ENCODE results near the gene ADGRB2. TPM values are rescaled to one million over a fixed set of nuclear protein-coding genes. Genes with fewer than 3 reads are reported as not detected.

Gene ADGRB2
- total and polyA plus RNA-seq, 8 donors, result 0.61 to 4.9 (median 1.9) TPM; not detected in 1

- intact Hi-C loops (cut with DNase I; ENCODE audit: low total_unique reads), result no loop called here
- Histone ChIP-seq H3K36me3 (peaks cover 0 to 42% (median 28%) of the 10 kb centered on the region in 4 donors), H3K27me3 (peaks cover 0 to 16% (median 7%) of the 10 kb centered on the region in 3 donors), H3K27ac (peak overlapping the region; percentile 43 to 93 (median 85)), H3K4me1 (peaks cover 63 to 80% (median 76%) of the 10 kb centered on the region in 4 donors), H3K9me3 (no peaks in the 10 kb centered on the region), H3K4me3 (no peak overlapping the region)
- TF ChIP-seq EP300 (IDR thresholded peaks at IDR 0.05), result no peak
- TF ChIP-seq POLR2A (IDR thresholded peaks at IDR 0.05), result no peak
- 58 to 83% (median 69%) methylated on average over 7 of the region's 7 CpGs for WGBS, 5 donors
- DNase-seq, result no peak
These were observed 63.6 kb downstream of the ADGRB2 start for GRCh38 chr1:31700468-31701090.

GRCh38 chr1:31699341-31699891 is 64.7 kb downstream of the ADGRB2 start:
- WGBS, 5 donors, result 77 to 90% (median 84%) methylated on average over 9 to 10 of the region's 10 CpGs
- intact Hi-C loops (cut with DNase I; ENCODE audit: low total_unique reads), result no loop called here

GRCh38 chr1:31697369-31697984 is 66.7 kb downstream of the ADGRB2 start:
- peaks cover 0 to 61% (median 39%) of the 10 kb centered on the region in 4 donors for H3K36me3 ChIP-seq
- DNase-seq, result no peak
- no peak overlapping the region for H3K4me3 ChIP-seq
- WGBS, 5 donors, result 76 to 91% (median 89%) methylated on average over 11 to 12 of the region's 12 CpGs
- H3K9me3 ChIP-seq, result no peaks in the 10 kb centered on the region
- TF ChIP-seq POLR2AphosphoS5 (IDR thresholded peaks at IDR 0.05) (no peak), EP300 (IDR thresholded peaks at IDR 0.05) (no peak), CTCF (IDR thresholded peaks at IDR 0.05) (no peak), POLR2A (IDR thresholded peaks at IDR 0.05) (no peak)
- H3K4me1 ChIP-seq, result peaks cover 36 to 52% (median 47%) of the 10 kb centered on the region in 4 donors
- H3K27me3 ChIP-seq, result no peaks in the 10 kb centered on the region
- H3K27ac ChIP-seq, result no peak overlapping the region
- intact Hi-C loops (cut with DNase I; ENCODE audit: low total_unique reads), result no loop called here

More at GRCh38 chr1:31699341-31699891, 64.7 kb downstream of the ADGRB2 start:
- Histone ChIP-seq H3K4me3 (no peak overlapping the region), H3K9me3 (no peaks in the 10 kb centered on the region), H3K27me3 (peaks cover 0 to 8% (median 7%) of the 10 kb centered on the region in 3 donors), H3K4me1 (peaks cover 55 to 72% (median 66%) of the 10 kb centered on the region in 4 donors), H3K27ac (peak overlapping the region in 1 of 5 donors; percentile 93), H3K36me3 (peaks cover 0 to 53% (median 34%) of the 10 kb centered on the region in 4 donors)
- TF ChIP-seq POLR2A (IDR thresholded peaks at IDR 0.05) (no peak), EP300 (IDR thresholded peaks at IDR 0.05) (no peak), POLR2AphosphoS5 (IDR thresholded peaks at IDR 0.05) (no peak), CTCF (IDR thresholded peaks at IDR 0.05) (no peak)
- DNase-seq, result no peak

- peaks cover 0 to 72% (median 47%) of the 10 kb centered on the region in 4 donors for H3K36me3 ChIP-seq
- intact Hi-C loops (cut with DNase I; ENCODE audit: low total_unique reads), result no loop called here
These were observed 67.9 kb downstream of the ADGRB2 start for GRCh38 chr1:31696242-31696641.

More at GRCh38 chr1:31696242-31696641, 67.9 kb downstream of the ADGRB2 start:
- DNase-seq, result peak; percentile 78 to 79
- H3K27ac ChIP-seq, result peak overlapping the region in 2 of 5 donors; percentile 20 to 60
- WGBS, 5 donors, result 28 to 67% (median 33%) methylated on average over 2 to 4 of the region's 4 CpGs
- TF ChIP-seq POLR2A (IDR thresholded peaks at IDR 0.05) (no peak), CTCF (IDR thresholded peaks at IDR 0.05) (no peak), POLR2AphosphoS5 (IDR thresholded peaks at IDR 0.05) (no peak), EP300 (IDR thresholded peaks at IDR 0.05) (no peak)
- H3K4me3 ChIP-seq, result no peak overlapping the region
- H3K4me1 ChIP-seq, result peaks cover 23 to 40% (median 35%) of the 10 kb centered on the region in 4 donors
- no peaks in the 10 kb centered on the region for H3K9me3 ChIP-seq
- H3K27me3 ChIP-seq, result no peaks in the 10 kb centered on the region
